ENCODE data around the gene RAPGEF2.

The RAPGEF2 gene

DNA sequence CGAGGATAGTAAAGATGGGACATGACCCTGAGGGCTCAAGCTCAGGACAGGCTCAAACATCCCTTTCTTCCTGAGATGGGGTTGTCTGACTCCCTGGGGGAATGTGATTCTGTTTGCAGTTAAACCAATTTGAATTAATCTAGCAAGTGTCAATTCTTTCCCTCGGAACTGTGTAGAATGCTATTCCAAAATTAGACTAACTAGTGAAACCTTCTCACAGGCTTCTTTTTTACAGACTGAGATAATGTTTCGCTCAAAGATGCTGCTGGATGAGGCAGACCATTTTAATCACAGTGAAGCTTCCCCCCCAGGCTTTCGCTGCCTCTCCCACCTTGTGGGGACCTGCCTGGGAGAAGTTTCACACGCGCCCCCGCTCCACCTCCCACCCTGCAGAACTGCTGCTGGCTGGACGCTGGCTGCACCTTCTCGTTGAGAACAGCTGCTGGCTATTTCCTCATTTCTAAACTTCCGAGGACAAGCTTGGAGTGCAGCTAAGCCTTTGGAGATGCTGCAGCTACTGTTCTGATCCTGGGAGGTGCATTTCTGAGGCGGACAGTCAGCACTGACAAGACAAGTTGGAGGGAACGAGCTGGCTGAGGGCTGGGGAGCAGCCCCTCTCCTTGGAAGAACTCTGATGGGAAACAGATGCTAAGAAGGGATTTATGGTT, 297.8 kb downstream of the RAPGEF2 start:
- Mint-ChIP-seq H3K4me1 (ENCODE audit: low read depth) (peaks cover 2% of the 10 kb centered on the region), H3K9me3 (no peaks in the 10 kb centered on the region), H3K27ac (no peak overlapping the region), H3K36me3 (ENCODE audit: low read depth) (no peaks in the 10 kb centered on the region), H3K27me3 (peaks cover 23% of the 10 kb centered on the region), H3K4me3 (no peak overlapping the region)
- no peak for DNase-seq

DNA sequence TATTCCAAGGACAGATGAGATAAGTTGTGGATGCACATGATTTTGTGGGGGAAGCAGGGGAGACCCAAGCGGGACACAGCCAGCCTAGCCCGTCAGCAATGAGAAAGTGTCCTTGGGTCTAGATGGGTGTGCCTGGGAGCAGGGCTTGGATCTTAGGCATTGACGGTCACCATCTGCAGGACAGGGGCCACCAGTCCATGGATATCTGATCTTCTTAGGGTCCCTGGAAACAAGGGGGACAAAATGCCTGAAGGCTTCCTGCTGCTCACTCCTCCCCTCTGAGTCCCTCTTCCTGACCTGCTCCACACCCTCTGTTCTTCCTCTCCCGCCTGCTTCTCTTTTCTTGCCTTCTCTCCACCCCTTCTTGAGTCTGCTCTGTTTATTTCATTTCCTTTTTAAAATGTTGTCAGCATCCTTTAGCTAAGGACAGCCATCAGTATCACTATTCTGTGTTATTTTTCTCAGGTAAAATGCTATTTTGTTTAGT, 298.4 kb downstream of the RAPGEF2 start:
- DNase-seq: no peak
- no peaks in the 10 kb centered on the region for H3K9me3 Mint-ChIP-seq
- no peak overlapping the region for H3K4me3 Mint-ChIP-seq
- peaks cover 2% of the 10 kb centered on the region for H3K4me1 Mint-ChIP-seq (ENCODE audit: low read depth)
- H3K27ac Mint-ChIP-seq: no peak overlapping the region
- H3K36me3 Mint-ChIP-seq (ENCODE audit: low read depth): no peaks in the 10 kb centered on the region
- H3K27me3 Mint-ChIP-seq: peaks cover 23% of the 10 kb centered on the region

DNA sequence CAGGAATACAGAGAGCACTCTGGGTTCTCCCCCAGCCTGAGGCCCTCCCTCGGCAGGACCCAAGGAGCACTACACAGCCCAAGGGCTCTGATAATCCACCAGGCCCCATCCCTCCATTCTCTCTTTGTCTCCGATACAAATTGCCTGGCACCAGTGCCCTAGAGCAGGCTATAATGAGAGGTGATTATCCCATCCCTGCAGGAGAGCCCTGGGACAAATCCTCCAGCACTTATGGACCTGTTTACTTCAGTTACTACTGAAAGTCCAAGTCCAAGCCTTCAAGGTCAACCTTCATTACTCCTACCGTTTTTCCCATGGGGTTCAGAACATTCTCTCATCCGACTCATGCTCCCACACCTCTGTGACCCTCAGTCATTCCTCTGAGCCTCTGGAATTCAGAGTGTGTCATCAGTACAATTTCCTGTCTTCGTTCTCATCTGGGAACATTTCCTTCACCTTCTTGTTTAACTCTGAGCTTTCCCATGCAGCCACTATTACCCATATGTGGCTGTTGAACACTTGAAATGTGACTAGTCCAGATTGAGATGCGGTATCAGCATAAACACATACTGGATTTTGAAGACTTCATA, 299.0 kb downstream of the RAPGEF2 start:
- Mint-ChIP-seq H3K4me1 (ENCODE audit: low read depth) (peaks cover 2% of the 10 kb centered on the region), H3K9me3 (no peaks in the 10 kb centered on the region), H3K27me3 (peaks cover 23% of the 10 kb centered on the region), H3K27ac (no peak overlapping the region), H3K4me3 (no peak overlapping the region), H3K36me3 (ENCODE audit: low read depth) (no peaks in the 10 kb centered on the region)
- DNase-seq: no peak

Data from activated T-cell treated with anti-CD3 and anti-CD28 coated beads, Interleukin-2, amount 50 U/mL, for 24 hours (primary cell).